Brain pericyte (primary cell): ENCODE results near the gene PEF1.

ENCODE experiments used
- DNase-seq: peaks from one replicate; pipeline ENCODE4 v3.0.0-alpha.2; 2012; ENCODE audit warnings: low read depth, low spot score

Gene PEF1

DNA sequence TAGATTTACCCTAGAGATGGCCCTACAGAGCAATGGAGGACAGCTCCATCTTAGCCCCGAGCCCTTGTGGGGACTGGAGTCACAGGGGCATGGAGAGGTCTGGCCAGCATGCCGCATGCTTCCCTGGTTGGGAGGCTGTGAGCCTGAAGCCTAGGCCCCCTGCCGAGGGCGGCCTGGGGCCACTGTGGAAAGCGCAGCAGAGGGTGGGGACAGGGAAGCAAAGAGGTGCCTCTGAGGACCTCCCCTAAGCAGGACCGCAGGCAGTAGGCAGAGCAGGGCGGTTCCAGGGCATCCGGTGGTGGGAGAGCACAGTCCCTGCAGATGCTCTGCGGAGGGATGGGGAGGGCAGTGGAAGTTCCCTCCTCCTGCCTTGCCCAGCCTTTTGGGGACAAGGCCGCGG is 26.5 kb upstream of the PEF1 start:
- no peak for DNase-seq

DNA sequence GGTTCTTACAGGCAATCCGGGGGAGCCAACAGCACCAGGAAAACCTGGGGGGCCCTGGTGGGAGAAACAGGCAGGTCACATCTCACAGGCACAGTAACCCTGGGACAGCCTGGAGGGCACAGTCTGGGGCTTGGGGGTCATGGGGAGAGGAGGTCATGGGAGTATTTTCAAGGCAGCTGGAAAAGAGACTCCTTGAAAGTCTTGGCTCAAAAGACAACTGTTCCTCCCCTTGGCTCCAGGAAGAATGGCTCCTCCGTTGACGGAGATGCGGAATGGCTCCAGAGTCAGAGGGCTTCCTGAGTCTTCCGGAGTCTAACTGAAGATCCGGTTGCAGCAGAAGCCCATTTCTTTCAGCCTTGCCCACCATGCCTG is 25.9 kb upstream of the PEF1 start:
- DNase-seq = no peak

GRCh38 chr1:31669786-31670592 is 25.3 kb upstream of the PEF1 start:
- peak; percentile 41 for DNase-seq

DNA sequence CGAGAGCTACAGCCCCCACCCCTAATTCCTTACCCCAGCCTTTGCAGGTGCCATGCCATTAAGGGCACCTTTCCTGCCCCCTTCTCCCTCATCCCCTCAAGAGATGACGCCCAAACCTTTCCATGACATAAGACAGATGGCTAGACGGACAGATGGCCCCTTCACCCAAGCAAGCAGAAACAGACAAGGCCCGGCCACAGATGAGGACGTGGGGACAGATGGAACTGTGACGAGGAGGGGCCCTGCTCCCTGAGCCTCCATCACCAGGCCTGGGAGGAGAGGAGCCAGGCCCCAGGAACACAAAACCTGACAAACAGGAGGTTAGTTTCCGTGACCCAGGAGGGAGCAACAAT is 24.7 kb upstream of the PEF1 start:
- DNase-seq = peak; percentile 30

GRCh38 chr1:31668303-31668883 is 23.7 kb upstream of the PEF1 start:
- DNase-seq = no peak

DNA sequence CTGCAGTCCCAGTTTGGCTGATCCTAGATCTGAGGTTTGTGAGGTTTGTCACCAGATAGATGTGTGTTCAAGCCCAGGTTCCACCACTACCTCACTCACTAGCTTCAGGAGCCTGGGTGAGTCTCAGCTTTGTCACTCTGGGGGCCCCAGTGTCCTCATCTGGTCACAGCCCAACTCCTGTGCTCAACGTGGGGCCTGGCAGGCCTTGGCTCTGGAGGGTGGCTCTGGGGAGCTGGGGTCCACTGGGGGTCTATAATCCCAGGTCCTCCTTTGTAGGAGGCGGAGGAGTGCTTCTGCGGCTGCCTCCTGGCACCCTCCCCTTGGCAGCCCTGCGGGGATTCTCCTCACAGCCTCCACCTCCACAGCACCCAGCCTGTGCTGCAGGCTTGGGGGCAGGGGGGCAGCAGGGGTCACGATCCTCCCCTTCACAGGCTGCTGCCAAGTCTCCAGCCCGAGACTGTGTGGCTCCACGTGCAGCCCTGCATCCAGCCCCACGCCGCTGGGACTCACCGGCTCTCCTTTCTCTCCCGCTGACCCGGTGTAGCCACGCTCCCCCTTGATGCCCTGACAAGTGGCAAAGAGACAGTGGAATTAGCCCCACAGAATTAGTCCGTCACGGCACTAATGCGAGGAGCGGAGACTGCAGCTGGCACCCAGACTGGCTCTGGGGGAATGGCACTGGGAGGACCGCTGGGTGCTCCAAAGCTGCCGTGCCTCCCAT is 22.5 kb upstream of the PEF1 start:
- no peak for DNase-seq

DNA sequence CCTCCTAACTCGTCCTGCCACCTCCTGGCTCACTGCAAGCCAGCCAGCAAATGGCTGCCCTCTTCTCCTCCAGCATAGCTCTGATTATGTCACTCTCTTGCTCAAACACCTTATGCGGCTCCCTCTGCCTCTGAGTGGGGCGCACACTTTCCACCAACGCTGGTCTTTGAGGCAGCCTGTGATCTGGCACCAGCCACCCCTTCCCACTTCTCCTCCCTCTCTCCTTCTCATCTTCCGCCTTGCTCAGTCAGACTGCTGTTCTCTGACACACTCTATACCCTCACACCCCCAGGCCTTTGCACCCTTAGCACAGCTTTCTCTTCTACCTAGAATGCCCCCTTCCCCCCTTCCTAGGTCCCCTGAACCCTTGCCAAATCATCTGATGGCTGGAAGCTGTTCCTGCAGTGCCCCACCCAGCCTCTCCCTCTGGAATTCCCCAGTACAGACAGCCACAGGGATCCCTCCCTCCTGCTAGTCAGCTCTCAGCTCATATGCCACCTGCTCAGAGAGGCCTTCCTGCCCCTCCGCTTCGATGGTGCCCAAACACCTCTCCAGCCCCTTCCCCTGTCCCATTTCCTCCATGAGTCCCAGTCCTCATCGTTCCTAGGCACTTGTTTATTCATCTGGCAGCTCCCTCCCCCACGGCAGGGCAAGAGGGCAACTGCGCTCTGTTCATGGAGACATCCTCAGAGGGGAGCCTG is 21.7 kb upstream of the PEF1 start:
- DNase-seq = no peak

DNA sequence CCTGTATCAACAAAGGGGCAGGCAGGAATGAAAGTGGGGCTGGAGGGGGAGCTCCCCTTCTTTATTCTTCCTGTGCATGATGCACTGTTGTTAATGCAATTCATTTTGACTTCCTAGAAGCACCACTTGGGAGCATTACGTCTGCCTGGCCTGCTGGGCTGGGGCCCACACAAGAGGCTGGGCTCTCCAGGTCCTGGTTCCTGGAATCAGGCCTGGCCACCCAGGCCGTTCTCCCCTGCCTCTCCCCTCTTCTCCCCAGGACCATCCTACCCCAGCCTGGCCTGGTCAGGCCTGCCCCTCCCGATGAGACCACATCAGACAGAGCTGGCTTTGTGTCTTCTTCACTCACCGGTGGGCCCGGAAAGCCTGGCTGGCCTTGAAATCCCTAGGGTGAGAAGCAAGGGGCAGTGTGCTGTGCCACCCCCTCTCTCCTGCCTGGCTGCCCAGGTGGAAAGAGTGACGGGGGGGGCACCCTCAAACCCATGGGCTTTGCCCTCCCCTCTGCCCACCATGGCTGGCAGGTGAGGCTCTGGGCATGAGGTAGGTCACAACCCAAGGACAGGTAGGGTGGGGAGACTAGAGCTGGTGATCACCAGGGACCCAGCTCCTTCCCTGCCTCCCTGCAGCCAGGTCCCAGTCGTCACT is 20.7 kb upstream of the PEF1 start:
- no peak for DNase-seq

GRCh38 chr1:31664528-31664927 is 19.9 kb upstream of the PEF1 start:
- no peak for DNase-seq

- DNase-seq = no peak
Measured at GRCh38 chr1:31663622-31664452, 19.2 kb upstream of the PEF1 start.

GRCh38 chr1:31662463-31662862 is 17.8 kb upstream of the PEF1 start:
- DNase-seq = no peak

DNA sequence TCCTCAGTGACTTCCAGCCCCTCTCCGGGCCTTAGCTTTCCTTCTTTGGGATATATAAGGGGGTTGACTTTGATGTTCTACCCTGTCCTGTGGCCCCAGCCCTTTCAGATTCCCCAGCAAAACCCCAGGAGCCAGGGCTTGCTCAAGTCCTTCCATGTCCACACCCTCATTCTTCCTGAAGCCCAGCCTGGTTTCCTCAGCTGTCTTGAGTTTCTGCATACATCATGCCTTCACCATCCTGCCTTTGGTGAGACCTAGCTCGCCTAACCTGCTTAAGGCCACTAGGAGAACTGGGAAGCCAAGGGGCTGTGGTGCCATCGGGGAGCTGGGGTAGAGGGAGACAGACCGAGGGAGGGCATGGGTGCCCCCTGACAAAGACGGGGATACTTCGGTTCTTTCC is 17.2 kb upstream of the PEF1 start:
- no peak for DNase-seq

GRCh38 chr1:31660871-31661455 is 16.3 kb upstream of the PEF1 start:
- no peak for DNase-seq

GRCh38 chr1:31659889-31660288 is 15.2 kb upstream of the PEF1 start:
- no peak for DNase-seq

DNA sequence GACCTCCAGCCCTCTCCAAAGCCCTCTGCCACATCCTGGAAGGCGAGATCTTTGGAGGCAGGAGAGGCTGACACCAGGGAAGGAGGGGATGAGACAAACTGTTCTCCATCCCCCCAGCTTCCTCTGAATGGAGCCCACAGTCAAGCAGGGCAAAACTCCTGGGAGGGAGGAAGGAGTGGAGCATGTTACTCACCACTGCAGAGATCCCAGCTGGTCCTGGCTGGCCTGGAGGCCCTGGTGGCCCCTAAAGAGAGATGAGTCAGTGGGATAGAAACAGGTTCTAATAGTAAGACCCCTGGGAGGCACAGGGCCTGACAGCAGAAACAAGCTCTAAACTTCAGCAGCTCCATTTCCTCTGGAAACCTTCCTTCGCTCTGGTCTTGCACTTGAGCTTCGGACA is 14.0 kb upstream of the PEF1 start:
- no peak for DNase-seq

DNA sequence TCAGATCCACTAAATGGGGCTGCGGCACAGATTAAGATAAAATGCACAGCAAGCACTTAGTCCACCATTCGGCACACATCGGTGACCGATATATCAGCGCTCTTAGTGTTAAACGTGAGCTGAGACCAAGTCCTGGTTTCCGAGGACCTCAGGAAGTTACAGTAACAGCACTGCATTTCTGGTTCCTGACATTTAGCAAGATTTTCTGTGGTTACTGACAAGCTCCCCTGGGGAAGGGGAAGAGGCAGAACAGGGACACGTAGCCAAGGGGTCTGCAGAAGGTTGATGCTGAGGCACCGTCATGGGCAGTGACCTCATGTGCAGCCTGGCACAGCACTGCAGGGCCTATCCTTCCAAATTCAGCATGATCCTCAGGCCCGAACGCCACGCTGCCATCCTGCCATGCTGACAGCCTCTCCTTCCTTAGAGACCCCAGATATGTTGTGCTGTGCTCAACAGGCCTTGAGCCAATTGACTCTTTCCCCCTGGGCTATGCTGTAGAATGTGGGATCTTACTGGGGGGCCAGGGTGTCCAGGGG is 13.4 kb upstream of the PEF1 start:
- no peak for DNase-seq

- no peak for DNase-seq
Measured at GRCh38 chr1:31657020-31657804, 12.5 kb upstream of the PEF1 start.

GRCh38 chr1:31655756-31656155 is 11.1 kb upstream of the PEF1 start:
- DNase-seq = no peak

GRCh38 chr1:31655104-31655503 is 10.4 kb upstream of the PEF1 start:
- DNase-seq = no peak

- no peak for DNase-seq
Measured at GRCh38 chr1:31654474-31654776, 9.7 kb upstream of the PEF1 start.
